Ovary (tissue), 9 donors: Measurements from ENCODE around the gene IFITM1. TPM values are rescaled to one million over a fixed set of nuclear protein-coding genes. Genes with fewer than 3 reads are reported as not detected.
"Not testable (repeated sequence)": the region's sequence is repeated elsewhere in the genome, so short reads cannot be mapped to it uniquely, and the experiment has no call there.

Experiments used
- DNase-seq, 5 donors: peaks; one replicate each; pipeline ENCODE4 v3.0.0-alpha.2; 2019 to 2020
- H3K27ac ChIP-seq, 2 donors: fragments of 200-600 bp; one replicate each; pipeline versions ENCODE4 v1.5.1 to v1.8.0; 2019 to 2022
- H3K27me3 ChIP-seq: fragments of 200-600 bp; one replicate; pipeline ENCODE4 v1.8.0; 2022
- H3K36me3 ChIP-seq: fragments of 200-600 bp; sonication (generic); one replicate; pipeline ENCODE4 v1.5.1; 2019
- H3K4me1 ChIP-seq: one replicate; pipeline ENCODE4 v1.8.1; 2013; ENCODE audit warnings: mild to moderate bottlenecking, moderate library complexity; ENCODE audit not compliant: insufficient read depth
- H3K4me3 ChIP-seq: fragments of 200-600 bp; sonication (generic); one replicate; pipeline ENCODE4 v1.5.1; 2017
- H3K9me3 ChIP-seq, 2 donors: fragments of 200-600 bp in 1 of 2; sonication (generic) in 1 of 2; one replicate each; pipeline versions ENCODE4 v1.5.1 to v1.8.1; 2013 to 2019; ENCODE audit warnings: mild to moderate bottlenecking in 1 of 2, moderate library complexity in 1 of 2
- CTCF ChIP-seq, 3 donors: fragments of 450-650 bp in 2 of 3; fragments of 200-600 bp in 1 of 3; IDR thresholded peaks; one replicate each; pipeline versions ENCODE4 v1.5.1 to v1.8.0; 2016 to 2022; ENCODE audit warnings: antibody characterized with exemption in 3 of 3, mild to moderate bottlenecking in 1 of 3
- EP300 ChIP-seq: sonication (generic); formaldehyde crosslinking; IDR thresholded peaks from one replicate; pipeline ENCODE4 v1.6.1; 2017; ENCODE audit warnings: antibody characterized with exemption
- POLR2A ChIP-seq: fragments of 450-650 bp; IDR thresholded peaks from one replicate; pipeline ENCODE4 v1.6.1; 2017; ENCODE audit warnings: antibody characterized with exemption, mild to moderate bottlenecking, moderate library complexity
- WGBS, 3 donors: extraction: QIAGEN DNeasy Blood & Tissue Kit in 1 of 3; methylation state at CpG; one replicate each; pipeline versions ENCODE4 v1.1.5 to v1.1.7; 2013 to 2017; 5-methylcytosine and 5-hydroxymethylcytosine counted together
- intact Hi-C, 4 donors: fragments of 100-400 bp; cut with DNase I; formaldehyde crosslinking; loops; one replicate each; pipeline versions ENCODE4 v1.11.0 to v1.15.1; 2022 to 2023
- polyA plus RNA-seq, 2 donors: library from polyadenylated mRNA; stranded (reverse); fragments of 200-250 nt in 1 of 2; fragments of 350-450 nt in 1 of 2; fragmentation: Illumina TruSeq in 1 of 2; extraction: RNeasy Lipid Tissue Mini Kit (QIAGEN cat#74804) in 1 of 2; gene quantifications; one replicate each; pipeline ENCODE4 v1.2.3, GENCODE V29; 2013 to 2014
- total RNA-seq, 7 donors: library from RNA; depleted of rRNA in 2 of 7; stranded (reverse); fragments of >200 nt in 2 of 7; fragmentation: NEBNext Ultra II Directional in 3 of 7; extraction: Animal tissue kit (Norgen Biotek cat#: 25700) in 3 of 7; gene quantifications; one replicate each; pipeline versions ENCODE4 v1.1.0 to v1.2.4, GENCODE V29; 2016 to 2023
- donor health status: DM: no; HTN: no; CAD: no; lungs with moderate emphysema.
- donor health status: DM: no; HTN: no; CAD: no.
- donor health status: Bipolar disorder and iron deficiency.
- donor health status: DM: yes; HTN: yes; CAD: no.
- donor health status: DM: no; HTN: no; CAD: no.
- donor health status: DM: yes; HTN: yes; CAD: no.

The IFITM1 gene
- total and polyA plus RNA-seq, 9 donors: 211 to 760 (median 496) TPM

DNA sequence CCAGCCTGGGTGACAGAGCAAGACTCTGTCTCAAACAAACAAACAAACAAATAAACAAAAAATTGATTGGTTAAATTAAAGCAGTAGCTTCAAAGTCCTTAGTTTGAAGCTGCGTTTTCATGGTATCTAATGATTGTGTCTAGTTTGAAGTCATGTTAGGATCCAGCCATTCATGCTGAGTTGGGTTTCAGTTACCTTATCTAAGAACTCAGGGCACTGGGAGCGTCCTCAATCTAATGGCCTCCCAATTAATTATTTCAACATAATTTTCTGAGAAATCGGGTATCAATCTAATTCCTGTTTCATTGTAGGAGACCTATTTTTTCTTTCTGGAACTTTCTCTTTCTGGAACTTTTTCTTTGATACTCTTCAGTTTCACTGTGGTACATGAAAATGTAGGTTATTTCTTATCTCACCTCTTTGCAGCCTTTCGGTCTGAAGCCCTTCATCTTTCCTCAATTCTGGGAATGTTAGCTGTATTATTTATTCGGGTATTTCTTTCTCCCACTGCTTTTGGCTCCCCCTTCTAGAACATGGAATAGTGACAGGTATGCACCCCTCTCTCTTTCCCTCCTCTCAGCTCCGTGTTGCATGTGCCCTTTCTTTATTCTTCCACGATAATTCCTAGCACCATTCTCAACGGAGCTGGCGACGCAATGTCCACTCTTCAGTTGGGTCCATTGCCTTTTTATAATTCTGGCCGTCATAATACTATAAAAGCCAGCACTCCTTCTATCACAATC, 31.2 kb downstream of the IFITM1 start:
- Histone ChIP-seq H3K9me3 (no peaks in the 10 kb centered on the region), H3K4me3 (no peak overlapping the region), H3K27ac (no peak overlapping the region), H3K36me3 (no peaks in the 10 kb centered on the region), H3K27me3 (no peaks in the 10 kb centered on the region), H3K4me1 (no peaks in the 10 kb centered on the region)
- DNase-seq: peak in 2 of 5 donors; percentile 2 to 7
- 85 to 88% (median 87%) methylated on average over 11 of the region's 11 CpGs for WGBS, 3 donors
- intact Hi-C loops: no loop called here
- TF ChIP-seq POLR2A (no peak), CTCF (IDR thresholded peaks at IDR 0.05) (no peak), EP300 (no peak)

DNA sequence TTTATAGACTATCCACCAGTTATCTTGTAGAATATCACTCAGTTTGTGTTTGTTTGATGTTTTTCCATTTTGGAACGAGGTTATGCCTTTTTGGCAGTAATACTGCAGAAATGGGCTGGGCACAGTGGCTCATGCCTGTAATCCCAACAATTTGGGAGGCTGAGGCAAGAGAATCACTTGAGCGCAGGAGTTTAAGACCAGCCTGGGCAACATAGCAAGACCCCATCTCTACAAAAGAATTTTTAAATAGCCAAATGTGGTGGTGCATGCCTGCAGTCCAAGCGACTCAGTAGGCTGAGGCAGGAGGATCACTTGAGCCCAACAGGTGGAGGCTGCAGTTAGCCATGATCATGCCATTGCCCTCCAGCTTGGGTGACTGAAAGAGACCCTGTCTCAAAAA, 32.7 kb downstream of the IFITM1 start:
- no peak overlapping the region for H3K4me3 ChIP-seq
- no peaks in the 10 kb centered on the region for H3K9me3 ChIP-seq
- intact Hi-C loops: no loop called here
- no peak for TF ChIP-seq CTCF (IDR thresholded peaks at IDR 0.05)
- no peak for TF ChIP-seq EP300
- TF ChIP-seq POLR2A: no peak
- no peaks in the 10 kb centered on the region for H3K4me1 ChIP-seq
- no peaks in the 10 kb centered on the region for H3K27me3 ChIP-seq
- no peak overlapping the region for H3K27ac ChIP-seq
- 75 to 86% (median 75%) methylated on average over 3 of the region's 3 CpGs for WGBS, 3 donors
- DNase-seq: peak in 2 of 5 donors; percentile 5 to 9
- no peaks in the 10 kb centered on the region for H3K36me3 ChIP-seq

DNA sequence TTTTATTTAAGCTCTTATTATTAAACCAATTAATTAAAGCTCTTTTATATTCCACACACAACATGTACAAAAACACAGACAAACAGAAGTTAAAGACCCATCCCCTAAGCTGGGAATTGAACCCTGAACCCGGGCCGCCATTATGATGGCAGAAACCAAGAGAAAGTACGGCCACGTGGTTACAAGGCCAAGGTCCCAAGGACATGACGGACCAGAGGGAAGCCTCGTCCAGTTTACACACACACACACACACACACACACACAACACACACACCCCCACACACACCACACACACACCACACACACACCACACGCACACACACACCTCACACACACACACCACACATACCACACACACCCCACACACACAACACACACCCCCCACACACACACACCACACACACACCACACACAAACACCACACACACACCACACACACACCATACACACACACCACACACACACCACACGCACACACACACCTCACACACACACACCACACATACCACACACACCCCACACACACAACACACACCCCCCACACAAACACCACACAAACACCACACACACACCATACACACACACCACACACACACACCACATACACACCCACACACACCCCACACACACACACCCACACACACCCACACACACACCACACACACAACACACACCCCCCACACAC, 35.6 kb downstream of the IFITM1 start:
- H3K36me3 ChIP-seq, H3K27me3 ChIP-seq, intact Hi-C loops, H3K9me3 ChIP-seq, H3K4me3 ChIP-seq, H3K27ac ChIP-seq, H3K4me1 ChIP-seq: not testable (repeated sequence)
- WGBS, 3 donors: 64 to 72% (median 69%) methylated on average over 8 of the region's 8 CpGs
- DNase-seq: peak in 2 of 5 donors; percentile 19 to 27

DNA sequence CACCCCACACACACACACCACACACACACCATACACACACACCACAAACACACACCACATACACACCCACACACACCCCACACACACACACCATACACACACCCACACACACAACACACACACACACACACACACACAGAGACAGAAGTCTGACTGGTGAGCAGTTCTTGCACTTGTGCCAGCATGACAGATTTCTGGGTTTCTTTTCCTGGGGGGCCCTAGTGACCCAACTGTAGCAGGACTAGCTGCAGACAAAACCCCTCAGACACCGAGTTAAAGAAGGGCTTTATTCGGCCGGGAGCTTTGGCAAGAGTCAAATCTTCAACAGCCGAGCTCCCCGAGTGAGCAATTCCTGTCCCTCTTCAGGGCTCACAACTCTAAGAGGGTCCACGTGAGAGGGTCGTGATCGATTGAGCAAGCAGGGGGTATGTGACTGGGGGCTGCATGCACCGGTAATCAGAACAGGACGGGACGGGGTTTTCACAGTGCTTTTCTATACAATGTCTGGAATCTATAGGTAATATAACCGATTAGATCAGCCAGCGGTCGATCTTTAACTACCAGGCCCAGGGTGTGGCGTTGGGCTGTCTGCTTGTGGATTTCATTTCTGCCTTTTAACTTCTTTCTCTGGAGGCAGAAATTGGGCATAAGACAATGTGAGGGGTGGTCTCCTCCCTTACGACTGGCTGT, 36.3 kb downstream of the IFITM1 start:
- H3K9me3 ChIP-seq, H3K27ac ChIP-seq, H3K4me1 ChIP-seq, H3K27me3 ChIP-seq, intact Hi-C loops, H3K4me3 ChIP-seq, H3K36me3 ChIP-seq: not testable (repeated sequence)
- 79 to 83% (median 80%) methylated on average over 16 of the region's 16 CpGs for WGBS, 3 donors
- DNase-seq: peak in 2 of 5 donors; percentile 10 to 18

- Histone ChIP-seq H3K9me3 (no peaks in the 10 kb centered on the region), H3K4me1 (peaks cover 14% of the 10 kb centered on the region), H3K27me3 (no peaks in the 10 kb centered on the region), H3K36me3 (no peaks in the 10 kb centered on the region), H3K4me3 (no peak overlapping the region), H3K27ac (no peak overlapping the region)
- intact Hi-C loops: no loop called here
- TF ChIP-seq EP300 (no peak), CTCF (IDR thresholded peaks at IDR 0.05) (no peak), POLR2A (no peak)
- 84 to 88% (median 87%) methylated on average over 18 of the region's 18 CpGs for WGBS, 3 donors
- peak in 3 of 5 donors; percentile 21 to 31 (median 26) for DNase-seq
These were observed 36.9 kb downstream of the IFITM1 start for GRCh38 chr11:350723-351255.
